IMR-90 (cell line): Measurements from ENCODE around the gene GLCCI1. TPM values are rescaled to one million over a fixed set of nuclear protein-coding genes. Genes with fewer than 3 reads are reported as not detected.
"Not testable (repeated sequence)": the region's sequence is repeated elsewhere in the genome, so short reads cannot be mapped to it uniquely, and the experiment has no call there.

Experiments used
- ATAC-seq: fragments of 200-7000 bp; cut with Tn5 transposase; 2 replicates; pipeline ENCODE4 v1.9.1; 2020; ENCODE audit warnings: low read depth, mild to moderate bottlenecking, moderate library complexity
- BruUV-seq: library from RNA; stranded (reverse); fragments of 400-500 nt; replicated peaks from 2 replicates; lab custom pipeline; 2021; lab: Mats Ljungman, UMichigan
- CTCF ChIA-PET: fragments of 300-600 bp; formaldehyde crosslinking; extraction: SDS; loops from one replicate; lab custom pipeline; 2021; ENCODE audit warnings: antibody characterized with exemption; lab: Yijun Ruan, JAX
- POLR2A ChIA-PET: fragments of 300-600 bp; sonication (Branson Sonifier 250); formaldehyde crosslinking; loops from one replicate; lab custom pipeline; 2022; ENCODE audit warnings: antibody characterized with exemption; ENCODE audit not compliant: unreplicated experiment; lab: Charles Lee
- DNase-seq: peaks from one replicate; pipeline ENCODE4 v3.0.0; 2013
- H2AFZ ChIP-seq: replicated peaks from 2 replicates; pipeline ENCODE3; 2013; ENCODE audit warnings: low read length, mild to moderate bottlenecking; ENCODE audit not compliant: poor library complexity
- H2AK5ac ChIP-seq: 2 replicates; pipeline ENCODE4 v1.6.1; 2013; ENCODE audit warnings: low read depth, low read length, inconsistent platforms
- H2AK9ac ChIP-seq: replicated peaks from 2 replicates; pipeline ENCODE3; 2013; ENCODE audit warnings: mild to moderate bottlenecking, low read depth, low read length, moderate library complexity; ENCODE audit not compliant: poor library complexity
- H2BK120ac ChIP-seq: 2 replicates; pipeline ENCODE4 v1.6.1; 2013; ENCODE audit warnings: low read depth, low read length, inconsistent platforms
- H2BK15ac ChIP-seq: 3 replicates; pipeline ENCODE4 v1.6.1; 2013; ENCODE audit warnings: low read depth, low read length, inconsistent platforms
- H2BK20ac ChIP-seq: 2 replicates; pipeline ENCODE4 v1.6.1; 2013; ENCODE audit warnings: low read depth, mild to moderate bottlenecking, inconsistent platforms, low read length, moderate library complexity
- H2BK5ac ChIP-seq: 2 replicates; pipeline ENCODE4 v1.6.1; 2013; ENCODE audit warnings: mild to moderate bottlenecking, low read depth, low read length, inconsistent platforms; ENCODE audit not compliant: poor library complexity, severe bottlenecking
- H3K14ac ChIP-seq: replicated peaks from 2 replicates; pipeline ENCODE4 v1.6.1; 2013; ENCODE audit warnings: low read depth, low read length, inconsistent platforms
- H3K18ac ChIP-seq: 2 replicates; pipeline ENCODE4 v1.6.1; 2013; ENCODE audit warnings: low read depth, low read length, control low read depth
- H3K23ac ChIP-seq: 2 replicates; pipeline ENCODE4 v1.6.1; 2013; ENCODE audit warnings: low read depth, low read length, inconsistent platforms
- H3K27ac ChIP-seq: 2 replicates; pipeline ENCODE4 v1.5.1; 2013; ENCODE audit warnings: mild to moderate bottlenecking, control low read depth, low read length; ENCODE audit not compliant: insufficient read depth
- H3K27me3 ChIP-seq: 2 replicates; pipeline ENCODE4 v1.6.1; 2013; ENCODE audit warnings: low read length; ENCODE audit not compliant: control insufficient read depth, insufficient read depth
- H3K36me3 ChIP-seq: 2 replicates; pipeline ENCODE4 v1.6.1; 2013; ENCODE audit warnings: low read length, mixed read lengths; ENCODE audit not compliant: control insufficient read depth, insufficient read depth
- H3K4ac ChIP-seq: 2 replicates; pipeline ENCODE4 v1.6.1; 2013; ENCODE audit warnings: low read depth, low read length, inconsistent platforms
- H3K4me1 ChIP-seq: 2 replicates; pipeline ENCODE4 v1.6.1; 2013; ENCODE audit warnings: low read length, mixed read lengths; ENCODE audit not compliant: control insufficient read depth, insufficient read depth
- H3K4me2 ChIP-seq: 2 replicates; pipeline ENCODE4 v1.6.1; 2013; ENCODE audit warnings: low read depth, mild to moderate bottlenecking, control low read depth, low read length, moderate library complexity
- H3K4me3 ChIP-seq: 2 replicates; pipeline ENCODE4 v1.5.1; 2013; ENCODE audit warnings: low read depth, mild to moderate bottlenecking, control low read depth, low read length, moderate library complexity; ENCODE audit not compliant: insufficient read depth
- H3K56ac ChIP-seq: 2 replicates; pipeline ENCODE4 v1.6.1; 2013; ENCODE audit warnings: low read length, inconsistent platforms; ENCODE audit not compliant: insufficient read depth; ENCODE audit errors: extremely low read depth
- H3K79me1 ChIP-seq, 2 experiments: 2 replicates each; pipeline ENCODE4 v1.6.1; 2013; ENCODE audit warnings: low read length in 2 of 2, inconsistent platforms in 1 of 2, low read depth in 1 of 2
- H3K9ac ChIP-seq: 2 replicates; pipeline ENCODE4 v1.6.1; 2013; ENCODE audit warnings: low read depth, low read length, control low read depth
- H3K9me1 ChIP-seq: 2 replicates; pipeline ENCODE4 v1.6.1; 2013; ENCODE audit warnings: low read length, inconsistent platforms; ENCODE audit not compliant: insufficient read depth
- H3K9me3 ChIP-seq: 2 replicates; pipeline ENCODE4 v1.6.1; 2013; ENCODE audit warnings: low read length; ENCODE audit not compliant: control insufficient read depth, insufficient read depth
- H4K20me1 ChIP-seq: 2 replicates; pipeline ENCODE4 v1.6.1; 2013; ENCODE audit warnings: low read length, inconsistent platforms; ENCODE audit not compliant: insufficient read depth
- H4K5ac ChIP-seq: 2 replicates; pipeline ENCODE4 v1.6.1; 2013; ENCODE audit warnings: mild to moderate bottlenecking, low read depth, low read length, control low read depth
- H4K8ac ChIP-seq, 2 experiments: 2 replicates each; pipeline ENCODE4 v1.6.1; 2013; ENCODE audit warnings: low read depth in 2 of 2, low read length in 2 of 2, control low read depth in 1 of 2, inconsistent platforms in 1 of 2
- H4K91ac ChIP-seq: 2 replicates; pipeline ENCODE4 v1.6.1; 2013; ENCODE audit warnings: low read depth, low read length, inconsistent platforms; ENCODE audit not compliant: insufficient read depth
- BHLHE40 ChIP-seq: fragments of 150-350 bp; IDR thresholded peaks from 2 replicates; pipeline ENCODE4 v1.6.1; 2016; ENCODE audit warnings: mild to moderate bottlenecking, low read depth, low read length
- CHD1 ChIP-seq: IDR thresholded peaks from 2 replicates; pipeline ENCODE4 v1.6.1; 2012; ENCODE audit warnings: low read depth, low read length, improper control_type of control experiment
- MAFK ChIP-seq: IDR thresholded peaks from 2 replicates; pipeline ENCODE4 v1.6.1; 2012; ENCODE audit warnings: low read depth, low read length, improper control_type of control experiment
- MAZ ChIP-seq: IDR thresholded peaks from 2 replicates; pipeline ENCODE4 v1.6.1; 2012; ENCODE audit warnings: low read depth, mild to moderate bottlenecking, low read length, improper control_type of control experiment, moderate library complexity, borderline replicate concordance
- MXI1 ChIP-seq: IDR thresholded peaks from 2 replicates; pipeline ENCODE4 v1.6.1; 2012; ENCODE audit warnings: low read depth, mild to moderate bottlenecking, low read length, moderate library complexity, borderline replicate concordance
- NFE2L2 ChIP-seq: fragments of 150-350 bp; IDR thresholded peaks from 2 replicates; pipeline ENCODE4 v1.6.1; 2016; ENCODE audit warnings: low read depth, mild to moderate bottlenecking, low read length
- RFX5 ChIP-seq: IDR thresholded peaks from 2 replicates; pipeline ENCODE4 v1.8.0; 2012; ENCODE audit warnings: low read depth, mild to moderate bottlenecking, low read length, moderate library complexity
- SMC3 ChIP-seq: fragments of 150-350 bp; IDR thresholded peaks from 2 replicates; pipeline ENCODE4 v1.6.1; 2016; ENCODE audit warnings: low read depth, mild to moderate bottlenecking, antibody characterized with exemption, low read length, moderate library complexity
- USF2 ChIP-seq: fragments of 150-350 bp; IDR thresholded peaks from 2 replicates; pipeline ENCODE4 v1.6.1; 2017; ENCODE audit warnings: mild to moderate bottlenecking, antibody characterized with exemption, low read length, low read depth
- WGBS, 2 experiments: methylation state at CpG; one replicate each; pipeline versions ENCODE4 v1.1.5 to v1.1.7; 2013; ENCODE audit warnings: missing lambda C conversion rate in 2 of 2; ENCODE audit not compliant: insufficient read length in 1 of 2; ENCODE audit errors: extremely low coverage in 2 of 2; 5-methylcytosine and 5-hydroxymethylcytosine counted together
- dilution Hi-C: fragments of 300-500 bp; cut with HindIII; formaldehyde crosslinking; loops from one replicate; pipeline ENCODE4 v1.14.3; 2018; ENCODE audit warnings: low sequenced_read_pairs; ENCODE audit not compliant: unreplicated experiment
- in situ Hi-C: fragments of 300-500 bp; cut with MboI; formaldehyde crosslinking; loops from 3 replicates; pipeline ENCODE4 v1.14.3; 2019; ENCODE audit warnings: low sequenced_read_pairs, inconsistent platforms, mixed read lengths
- intact Hi-C: fragments of 100-400 bp; cut with micrococcal nuclease; formaldehyde crosslinking; loops from 2 replicates; pipeline ENCODE4 v1.10.0; 2022
- polyA plus RNA-seq, 3 experiments: library from polyadenylated mRNA; depleted of rRNA; stranded (reverse); fragments of >200 nt; gene quantifications; 2 replicates each; pipeline ENCODE4 v1.2.3, GENCODE V29; 2012; ENCODE audit warnings: low replicate concordance in 1 of 3
- total RNA-seq: library from RNA; depleted of rRNA; stranded (reverse); fragments of >200 nt; gene quantifications from 2 replicates; pipeline ENCODE4 v1.2.3, GENCODE V29; 2012

Gene GLCCI1
- total and polyA plus RNA-seq, 2 of the 4 experiments (the other 2 are of a cell fraction): 4.1 to 6.2 TPM

DNA sequence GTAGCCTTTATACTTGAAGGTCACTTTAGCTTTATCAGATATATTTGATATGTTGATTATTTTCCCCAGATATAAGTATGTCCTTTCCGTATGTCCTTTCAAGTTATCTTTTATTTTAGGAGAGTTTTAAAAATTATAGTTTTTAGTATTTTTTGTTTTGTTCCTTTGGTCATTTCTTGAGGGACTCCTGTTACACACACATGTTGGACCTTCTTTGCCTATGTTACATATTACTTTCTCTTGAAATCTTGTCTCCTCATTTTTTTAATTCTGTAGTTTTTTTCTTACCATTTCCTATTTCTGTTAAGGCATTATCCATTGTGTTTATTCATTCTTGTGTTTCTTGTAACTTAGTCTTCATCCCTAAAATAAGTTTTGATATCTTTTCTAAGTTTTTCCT lies 23.9 kb downstream of the GLCCI1 start:
- Histone ChIP-seq H2AK5ac (no peak overlapping the region), H3K23ac (no peak overlapping the region), H3K36me3 (no peaks in the 10 kb centered on the region), H2BK5ac (no peak overlapping the region), H3K9me3 (peaks cover 2% of the 10 kb centered on the region; the same call in 1 of the 2 replicates), H2AK9ac (no peak overlapping the region), H3K4me2 (no peak overlapping the region), H2BK120ac (no peak overlapping the region), H4K91ac (no peak overlapping the region), H3K27me3 (no peaks in the 10 kb centered on the region), H4K8ac (no peak overlapping the region), H3K9ac (no peak overlapping the region), H4K20me1 (peaks cover 3% of the 10 kb centered on the region; the same call in 1 of the 2 replicates), H2AFZ (no peak overlapping the region), H3K56ac (no peak overlapping the region), H2BK20ac (no peak overlapping the region), H2BK15ac (no peak overlapping the region), H3K9me1 (no peaks in the 10 kb centered on the region), H3K4me1 (peaks cover 3% of the 10 kb centered on the region; the same call in 1 of the 2 replicates), H3K4ac (no peak overlapping the region), H3K27ac (no peak overlapping the region), H3K4me3 (no peak overlapping the region), H3K14ac (no peak overlapping the region), H4K5ac (no peak overlapping the region), H3K18ac (no peak overlapping the region), H3K79me1 (peaks cover 10 to 23% of the 10 kb centered on the region in 2 experiments)
- ChIA-PET CTCF (no interaction called here), POLR2A (no interaction called here)
- intact Hi-C loops (no loop called here), dilution Hi-C loops (no loop called here), in situ Hi-C loops (no loop called here)
- ATAC-seq (no peak), DNase-seq (peak; percentile 17)
- no TSS peak for BruUV-seq
- no CpG with 5 or more reads among the region's 1 CpG for WGBS, 2 experiments
- no peak for TF ChIP-seq NFE2L2
- no peak for TF ChIP-seq MAZ
- TF ChIP-seq MXI1: no peak
- TF ChIP-seq RFX5: no peak
- no peak for TF ChIP-seq USF2
- TF ChIP-seq SMC3: no peak
- no peak for TF ChIP-seq CHD1
- no peak for TF ChIP-seq BHLHE40
- TF ChIP-seq MAFK: no peak

DNA sequence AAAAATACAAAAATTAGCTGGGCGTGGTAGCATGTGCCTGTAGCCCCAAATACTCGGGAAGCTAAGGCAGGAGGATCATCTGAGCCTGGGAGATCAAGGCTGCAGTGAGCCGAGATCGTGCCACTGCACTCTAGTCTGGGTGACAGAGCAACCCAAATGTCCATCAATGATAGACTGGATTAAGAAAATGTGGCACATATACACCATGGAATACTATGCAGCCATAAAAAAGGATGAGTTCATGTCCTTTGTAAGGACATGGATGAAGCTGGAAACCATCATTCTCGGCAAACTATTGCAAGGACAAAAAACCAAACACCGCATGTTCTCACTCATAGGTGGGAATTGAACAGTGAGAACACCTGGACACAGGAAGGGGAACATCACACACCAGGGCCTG lies 26.8 kb downstream of the GLCCI1 start:
- H3K4ac ChIP-seq, H4K91ac ChIP-seq, H3K9me3 ChIP-seq, H3K27me3 ChIP-seq, ATAC-seq, in situ Hi-C loops, H3K36me3 ChIP-seq, BruUV-seq, H3K4me3 ChIP-seq, H4K20me1 ChIP-seq, DNase-seq, dilution Hi-C loops, CTCF ChIA-PET, POLR2A ChIA-PET, H2BK5ac ChIP-seq, H2BK20ac ChIP-seq, H3K27ac ChIP-seq, H3K23ac ChIP-seq, H2AK9ac ChIP-seq, intact Hi-C loops, H3K18ac ChIP-seq, H3K9me1 ChIP-seq, H2BK15ac ChIP-seq, H3K4me2 ChIP-seq, H4K8ac ChIP-seq, H3K4me1 ChIP-seq, H2BK120ac ChIP-seq, H4K5ac ChIP-seq, H3K14ac ChIP-seq, H3K56ac ChIP-seq, H2AFZ ChIP-seq, H3K9ac ChIP-seq, H2AK5ac ChIP-seq: not testable (repeated sequence)
- WGBS, 2 experiments: no CpG with 5 or more reads among the region's 6 CpGs
- H3K79me1 ChIP-seq: peaks cover 12 to 26% of the 10 kb centered on the region in 2 experiments
